GM19193 (cell line): ENCODE data around the gene EFNA2.

Experiments used
- POLR2A ChIP-seq: IDR thresholded peaks from 4 replicates; pipeline ENCODE4 v1.6.1; 2011; ENCODE audit not compliant: insufficient read depth, insufficient read length; ENCODE audit errors: extremely low read depth

EFNA2 gene

DNA sequence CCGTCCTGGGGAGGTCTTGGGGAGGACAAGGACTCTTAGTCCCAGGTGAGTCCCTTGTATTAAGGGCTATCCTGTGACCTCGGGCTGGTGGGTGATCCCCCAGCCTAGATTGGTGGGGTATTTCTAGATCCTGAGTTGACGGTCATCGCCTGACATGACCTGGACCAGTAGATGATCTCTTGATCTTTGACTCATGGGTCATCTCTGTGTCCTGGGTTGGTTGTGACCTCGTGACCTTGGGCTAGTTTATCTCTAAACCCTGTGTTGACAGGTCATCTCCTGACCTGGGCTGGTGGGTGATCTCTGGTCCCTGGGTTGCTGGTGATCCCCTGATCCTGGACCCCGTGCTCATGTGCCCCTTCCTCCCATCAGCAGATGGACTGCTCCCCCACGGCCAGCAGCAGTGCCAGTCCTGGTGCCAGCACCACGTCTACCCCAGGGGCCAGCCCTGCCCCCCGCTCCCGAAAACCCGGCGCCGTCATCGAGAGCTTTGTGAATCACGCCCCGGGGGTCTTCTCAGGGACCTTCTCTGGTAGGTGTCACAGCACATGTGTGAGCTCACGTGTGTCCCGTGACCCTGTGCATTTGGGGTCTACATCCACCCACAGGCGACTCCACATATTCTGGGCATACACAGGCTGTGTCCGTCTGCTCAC, 31.0 kb upstream of the EFNA2 start:
- TF ChIP-seq POLR2A = no peak

GRCh38 chr19:1255186-1256161, 30.2 kb upstream of the EFNA2 start:
- no peak for TF ChIP-seq POLR2A

- no peak for TF ChIP-seq POLR2A
These were observed 28.8 kb upstream of the EFNA2 start for GRCh38 chr19:1256646-1257474.

DNA sequence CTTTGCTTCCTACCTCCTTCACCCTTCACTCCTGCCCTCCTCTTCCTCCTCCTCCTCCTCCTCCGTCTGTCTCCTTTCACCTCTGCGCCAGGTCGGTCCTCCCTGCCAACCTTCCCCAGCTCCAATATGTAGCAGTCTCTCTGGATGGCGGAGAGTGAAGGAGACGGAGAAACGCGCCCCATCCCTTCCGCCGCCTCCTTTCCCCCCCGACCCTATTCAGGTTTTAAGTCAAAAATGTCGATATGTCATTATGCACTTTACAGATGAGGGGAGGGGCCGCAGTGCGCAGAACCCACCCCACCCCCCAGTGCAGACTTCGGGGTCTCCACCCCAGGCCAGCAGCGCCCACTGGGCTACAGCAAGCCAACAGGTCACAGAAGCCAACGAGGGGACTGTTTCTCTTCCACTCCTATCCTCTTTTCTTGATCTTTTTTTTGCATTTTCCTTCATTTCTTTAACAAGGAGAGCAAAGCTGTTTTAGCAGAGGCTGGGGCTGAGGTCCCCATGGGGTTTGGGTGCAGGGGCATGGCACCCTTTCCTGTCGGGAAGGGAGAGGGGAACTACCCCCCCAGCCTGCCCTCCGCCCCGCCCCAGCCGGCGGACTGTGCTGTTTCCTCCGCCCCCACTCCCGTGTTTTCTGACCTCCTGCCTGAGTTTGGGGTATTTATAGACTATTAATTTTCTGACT, 28.1 kb upstream of the EFNA2 start:
- no peak for TF ChIP-seq POLR2A

GRCh38 chr19:1258163-1258492, 27.5 kb upstream of the EFNA2 start:
- TF ChIP-seq POLR2A = no peak

GRCh38 chr19:1258707-1259205, 26.9 kb upstream of the EFNA2 start:
- no peak for TF ChIP-seq POLR2A

- TF ChIP-seq POLR2A = peak; percentile 71
These were observed 26.3 kb upstream of the EFNA2 start for GRCh38 chr19:1259206-1259875.

GRCh38 chr19:1259876-1260748, 25.6 kb upstream of the EFNA2 start:
- TF ChIP-seq POLR2A = peak; percentile 29

DNA sequence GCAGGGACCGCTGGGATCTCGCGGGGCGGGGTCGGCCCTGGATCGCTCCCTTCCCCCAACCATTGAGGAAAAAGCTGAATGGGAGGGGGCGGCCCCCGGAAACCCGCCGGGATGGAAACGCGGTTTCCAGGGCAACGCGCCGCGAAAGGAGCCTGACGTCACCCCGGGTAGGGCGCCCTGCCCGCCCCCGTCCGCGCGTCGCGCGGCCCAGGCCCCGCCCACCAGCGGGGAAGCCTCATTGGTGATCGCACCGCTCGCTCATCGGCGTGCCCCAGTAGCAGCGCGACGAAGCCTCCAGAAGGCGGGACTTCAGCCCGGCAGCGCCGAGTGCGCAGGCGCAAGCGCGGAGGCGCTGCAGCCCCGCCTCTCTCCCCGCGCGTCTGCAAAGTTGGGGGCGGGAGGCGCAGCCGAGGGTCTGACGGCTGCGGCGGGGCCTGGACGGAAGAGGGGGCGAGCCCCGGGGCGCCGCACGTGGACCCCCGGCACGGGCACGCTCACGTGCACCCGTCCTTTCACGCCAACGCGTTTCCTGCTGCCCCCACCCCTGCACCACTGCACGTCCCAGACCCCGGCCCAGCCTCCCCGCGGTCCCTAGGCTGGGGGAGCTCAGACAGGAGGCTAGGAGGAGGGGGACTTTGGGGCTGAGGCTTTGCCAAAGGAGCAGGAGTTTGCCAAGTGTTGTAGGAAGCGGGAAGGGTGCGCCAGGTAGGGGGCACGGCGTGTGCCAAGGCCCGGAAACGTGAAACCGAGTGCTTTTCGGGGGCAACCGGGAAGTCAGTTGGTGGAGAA, 24.7 kb upstream of the EFNA2 start:
- peak; percentile 45 for TF ChIP-seq POLR2A

DNA sequence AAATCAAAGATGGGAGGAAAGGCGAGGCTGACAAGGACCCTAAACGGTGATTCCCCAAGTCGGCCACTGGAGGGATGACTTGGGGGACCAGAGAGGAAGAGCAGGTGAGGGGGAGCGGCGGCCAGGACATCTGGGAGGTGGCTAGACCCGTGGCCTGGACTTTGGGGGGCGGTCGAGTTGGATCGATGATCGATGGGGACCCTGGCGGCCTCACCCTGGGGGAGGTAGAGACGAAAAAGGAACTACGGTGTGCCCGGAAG, 24.2 kb upstream of the EFNA2 start:
- no peak for TF ChIP-seq POLR2A

DNA sequence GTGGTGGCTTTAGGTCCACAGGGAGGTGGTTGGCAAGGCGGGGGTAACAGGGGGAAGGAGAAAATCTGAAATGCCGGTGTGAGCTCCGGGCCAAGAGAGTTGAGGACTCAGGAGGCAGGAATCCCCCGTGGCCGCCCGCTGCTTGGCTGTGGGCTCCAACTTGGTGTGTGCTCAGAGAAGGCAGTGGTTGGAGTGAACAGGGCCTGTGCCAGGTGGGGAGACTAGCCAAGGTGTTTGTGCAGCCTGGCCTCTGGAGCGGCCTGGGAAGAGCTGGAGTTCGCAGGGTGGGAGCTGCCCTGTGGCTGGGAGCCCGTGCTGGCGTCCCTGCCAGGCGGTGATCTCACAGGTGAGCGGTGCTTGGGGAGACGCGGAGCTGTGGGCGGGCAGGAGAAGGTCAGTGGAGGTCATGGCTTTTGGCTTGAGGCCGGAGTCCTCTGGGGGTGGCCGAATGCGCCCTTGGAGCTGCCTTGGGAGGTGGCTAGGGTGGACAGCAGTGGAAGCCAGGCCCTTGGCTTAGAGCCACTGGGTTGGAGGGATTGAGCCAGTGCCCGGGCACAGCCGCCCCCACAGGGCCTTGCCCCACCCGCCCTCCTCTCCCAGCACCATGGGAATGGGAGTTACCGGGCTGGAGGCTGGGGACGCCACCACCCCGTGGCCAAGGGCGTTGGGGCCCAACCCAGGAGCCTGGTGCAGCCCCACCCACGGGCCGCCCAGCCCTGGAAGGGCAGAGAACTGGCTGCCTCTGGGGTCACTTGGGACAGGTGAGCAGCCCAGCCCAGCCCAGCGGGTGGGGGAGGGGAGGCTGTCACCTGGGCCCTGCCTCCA, 23.7 kb upstream of the EFNA2 start:
- no peak for TF ChIP-seq POLR2A
